Activated CD8-positive, alpha-beta T cell treated with anti-CD3 and anti-CD28 coated beads for 36 hours (primary cell): ENCODE measurements around the gene ZNF2. TPM values are rescaled to one million over a fixed set of nuclear protein-coding genes. Genes with fewer than 3 reads are reported as not detected.

Experiments used
- ATAC-seq: fragments of 200-7000 bp; cut with Tn5 transposase; one replicate; pipeline ENCODE4 v1.10.0; 2021; ENCODE audit warnings: mild to moderate bottlenecking, moderate library complexity
- CTCF ChIA-PET: fragments of 350-600 bp; sonication (Branson Sonifier 250); formaldehyde crosslinking; loops from one replicate; lab custom pipeline; 2021; ENCODE audit warnings: antibody characterized with exemption; lab: Charles Lee
- POLR2A ChIA-PET: fragments of 350-600 bp; sonication (Branson Sonifier 250); formaldehyde crosslinking; loops from one replicate; lab custom pipeline; 2021; ENCODE audit warnings: antibody characterized with exemption; lab: Charles Lee
- DNase-seq: peaks from one replicate; pipeline ENCODE4 v3.0.0-alpha.2; 2020
- H3K27ac Mint-ChIP-seq: one replicate; pipeline ENCODE4 v1.8.0; 2021; ENCODE audit warnings: mild to moderate bottlenecking, mixed read lengths
- H3K27me3 Mint-ChIP-seq: one replicate; pipeline ENCODE4 v1.8.0; 2021; ENCODE audit warnings: mixed read lengths
- H3K36me3 Mint-ChIP-seq: one replicate; pipeline ENCODE4 v1.8.0; 2021; ENCODE audit warnings: low read depth, mixed read lengths
- H3K4me1 Mint-ChIP-seq: one replicate; pipeline ENCODE4 v1.8.0; 2021; ENCODE audit warnings: low read depth, mixed read lengths
- H3K4me3 Mint-ChIP-seq: one replicate; pipeline ENCODE4 v1.8.0; 2021; ENCODE audit warnings: mild to moderate bottlenecking, moderate library complexity, mixed read lengths
- H3K9me3 Mint-ChIP-seq: one replicate; pipeline ENCODE4 v1.8.0; 2021; ENCODE audit warnings: mixed read lengths
- CTCF ChIP-seq: fragments of 200-600 bp; IDR thresholded peaks from one replicate; pipeline ENCODE4 v1.8.0; 2022; ENCODE audit warnings: antibody characterized with exemption, mild to moderate bottlenecking
- intact Hi-C: fragments of 100-400 bp; cut with micrococcal nuclease; formaldehyde crosslinking; loops from one replicate; pipeline ENCODE4 v1.10.0; 2022
- total RNA-seq, 2 experiments: library from RNA; stranded (reverse); gene quantifications; one replicate each; pipeline ENCODE4 v1.2.3, GENCODE V29; 2021

The ZNF2 gene
- total RNA-seq, 2 experiments from 2014 or later = 5.7 to 6.5 TPM

GRCh38 chr2:95231723-95232122 lies 66.1 kb downstream of the ZNF2 start:
- Mint-ChIP-seq H3K27me3 (no peaks in the 10 kb centered on the region), H3K36me3 (peaks cover 10% of the 10 kb centered on the region), H3K27ac (no peak overlapping the region), H3K4me1 (no peaks in the 10 kb centered on the region), H3K4me3 (no peak overlapping the region), H3K9me3 (peaks cover 48% of the 10 kb centered on the region)
- ChIA-PET POLR2A (no interaction called here), CTCF (interaction anchor here (0.7 to 2.1 kb wide), 11 partner anchors 9 to 157 kb away, joined by 3 to 11 read pairs (median 5); no protein-coding TSS in a partner anchor)
- TF ChIP-seq CTCF = peak; percentile 60
- intact Hi-C loops = no loop called here
- ATAC-seq (no peak), DNase-seq (peak; percentile 70)

GRCh38 chr2:95232232-95232631 lies 66.6 kb downstream of the ZNF2 start:
- intact Hi-C loops = no loop called here
- ChIA-PET POLR2A (no interaction called here), CTCF (interaction anchor here (0.7 to 2.1 kb wide), 10 partner anchors 9 to 157 kb away, joined by 3 to 11 read pairs (median 4); no protein-coding TSS in a partner anchor)
- Mint-ChIP-seq H3K4me1 (no peaks in the 10 kb centered on the region), H3K36me3 (peaks cover 10% of the 10 kb centered on the region), H3K9me3 (peaks cover 48% of the 10 kb centered on the region), H3K27me3 (no peaks in the 10 kb centered on the region), H3K4me3 (no peak overlapping the region), H3K27ac (no peak overlapping the region)
- no peak for TF ChIP-seq CTCF
- DNase-seq (no peak), ATAC-seq (no peak)

Other genes with a start within 250 kb of the ZNF2 start
- gene MAL, start 140.1 kb upstream of the ZNF2 start, total RNA-seq = 10 to 100 TPM; 54.0 to 59.2 TPM
- gene MRPS5, start 44.0 kb upstream of the ZNF2 start, total RNA-seq = 10 to 100 TPM; 93.0 to 96.1 TPM
- 10 to 100 TPM; 14.0 to 15.6 TPM for gene ZNF514, start 6.0 kb upstream of the ZNF2 start, total RNA-seq
- 1 to 10 TPM; 2.9 to 3.3 TPM for gene ZNF892, start 41.7 kb downstream of the ZNF2 start, total RNA-seq
- 1 to 10 TPM in 1 of 2 experiments, under 1 TPM in 1; 0.47 to 1.2 TPM for gene PROM2, start 108.6 kb downstream of the ZNF2 start, total RNA-seq
- gene KCNIP3, start 131.5 kb downstream of the ZNF2 start, total RNA-seq = not detected
- gene FAHD2A, start 236.9 kb downstream of the ZNF2 start, total RNA-seq = 10 to 100 TPM; 40.8 to 44.0 TPM